H9 (cell line): ENCODE data around the gene SNX22. TPM values are rescaled to one million over a fixed set of nuclear protein-coding genes. Genes with fewer than 3 reads are reported as not detected.
A peak's percentile ranks its signal among the peaks of the same experiment; 100 is the strongest.

Source experiments
- DNase-seq: peaks from one replicate; pipeline ENCODE4 v3.0.0-alpha.2; 2017
- H2AFZ ChIP-seq: one replicate; pipeline ENCODE4 v1.6.1; 2013; ENCODE audit warnings: mild to moderate bottlenecking, low read length, control low read depth, moderate library complexity
- H2AK5ac ChIP-seq: 2 replicates; pipeline ENCODE4 v1.6.1; 2013; ENCODE audit warnings: low read length, control low read depth, mixed read lengths; ENCODE audit not compliant: insufficient read length
- H2BK120ac ChIP-seq: one replicate; pipeline ENCODE4 v1.6.1; 2013; ENCODE audit warnings: low read depth, mild to moderate bottlenecking, low read length, control low read depth, inconsistent platforms; ENCODE audit not compliant: poor library complexity, severe bottlenecking
- H2BK12ac ChIP-seq: 2 replicates; pipeline ENCODE4 v1.6.1; 2013; ENCODE audit warnings: low read length, control low read depth, mixed read lengths, low read depth; ENCODE audit not compliant: insufficient read length
- H2BK15ac ChIP-seq: 2 replicates; pipeline ENCODE4 v1.6.1; 2013; ENCODE audit warnings: low read depth, low read length, control low read depth
- H2BK20ac ChIP-seq: one replicate; pipeline ENCODE4 v1.6.1; 2013; ENCODE audit warnings: low read depth, mild to moderate bottlenecking, low read length, control low read depth, inconsistent platforms; ENCODE audit not compliant: poor library complexity, severe bottlenecking
- H2BK5ac ChIP-seq: 2 replicates; pipeline ENCODE4 v1.6.1; 2013; ENCODE audit warnings: low read length, control low read depth, mixed read lengths; ENCODE audit not compliant: insufficient read length
- H3K14ac ChIP-seq: 2 replicates; pipeline ENCODE4 v1.6.1; 2013; ENCODE audit warnings: low read length, control low read depth; ENCODE audit not compliant: insufficient read depth
- H3K18ac ChIP-seq: 2 replicates; pipeline ENCODE4 v1.6.1; 2013; ENCODE audit warnings: low read depth, mild to moderate bottlenecking, mixed read lengths, low read length, control low read depth; ENCODE audit not compliant: insufficient read length
- H3K23ac ChIP-seq: 2 replicates; pipeline ENCODE4 v1.6.1; 2013; ENCODE audit warnings: low read length, control low read depth, mixed read lengths, low read depth; ENCODE audit not compliant: insufficient read length
- H3K23me2 ChIP-seq: 2 replicates; pipeline ENCODE4 v1.6.1; 2013; ENCODE audit warnings: low read depth, mild to moderate bottlenecking, mixed read lengths, low read length, control low read depth; ENCODE audit not compliant: insufficient read length, poor library complexity, severe bottlenecking
- H3K27ac ChIP-seq: 2 replicates; pipeline ENCODE4 v1.5.1; 2013; ENCODE audit warnings: low read length, control low read depth, mixed read lengths, low read depth; ENCODE audit not compliant: insufficient read length
- H3K27me3 ChIP-seq: 2 replicates; pipeline ENCODE4 v1.6.1; 2013; ENCODE audit warnings: low read length, control low read depth, inconsistent platforms; ENCODE audit not compliant: insufficient read depth
- H3K4ac ChIP-seq: 2 replicates; pipeline ENCODE4 v1.6.1; 2013; ENCODE audit warnings: low read depth, mild to moderate bottlenecking, control low read depth, inconsistent platforms, low read length, moderate library complexity
- H3K4me1 ChIP-seq: 2 replicates; pipeline ENCODE4 v1.6.1; 2013; ENCODE audit warnings: low read length, control low read depth, inconsistent platforms; ENCODE audit not compliant: insufficient read depth
- H3K4me2 ChIP-seq: 2 replicates; pipeline ENCODE4 v1.6.1; 2013; ENCODE audit warnings: low read length, control low read depth, mixed read lengths; ENCODE audit not compliant: insufficient read length, insufficient read depth
- H3K56ac ChIP-seq: 2 replicates; pipeline ENCODE4 v1.6.1; 2013; ENCODE audit warnings: low read depth, mild to moderate bottlenecking, mixed read lengths, low read length, control low read depth; ENCODE audit not compliant: insufficient read length
- H3K79me1 ChIP-seq: 2 replicates; pipeline ENCODE4 v1.6.1; 2013; ENCODE audit warnings: low read depth, mild to moderate bottlenecking, moderate library complexity, low read length, control low read depth, inconsistent platforms; ENCODE audit not compliant: insufficient read depth, poor library complexity, severe bottlenecking
- H3K79me2 ChIP-seq: 2 replicates; pipeline ENCODE4 v1.6.1; 2013; ENCODE audit warnings: low read length, control low read depth, inconsistent platforms; ENCODE audit not compliant: insufficient read depth
- H3K9ac ChIP-seq: 2 replicates; pipeline ENCODE4 v1.6.1; 2013; ENCODE audit warnings: low read length, control low read depth, mixed read lengths; ENCODE audit not compliant: insufficient read length; ENCODE audit errors: extremely low read depth
- H3K9me3 ChIP-seq: one replicate; pipeline ENCODE4 v1.6.1; 2013; ENCODE audit warnings: low read depth, low read length, inconsistent platforms; ENCODE audit not compliant: control insufficient read depth
- H3T11ph ChIP-seq: one replicate; pipeline ENCODE4 v1.6.1; 2013; ENCODE audit warnings: mild to moderate bottlenecking, low read length, control low read depth, inconsistent platforms
- H4K20me1 ChIP-seq: one replicate; pipeline ENCODE4 v1.6.1; 2013; ENCODE audit not compliant: control insufficient read depth, insufficient read length, insufficient read depth
- H4K5ac ChIP-seq: 2 replicates; pipeline ENCODE4 v1.6.1; 2013; ENCODE audit warnings: low read depth, mild to moderate bottlenecking, mixed read lengths, low read length, control low read depth; ENCODE audit not compliant: insufficient read length
- H4K8ac ChIP-seq: replicated peaks from 2 replicates; pipeline ENCODE4 v1.6.1; 2013; ENCODE audit warnings: low read length, control low read depth, mixed read lengths, low read depth; ENCODE audit not compliant: insufficient read length
- H4K91ac ChIP-seq: 2 replicates; pipeline ENCODE4 v1.6.1; 2013; ENCODE audit warnings: low read depth, mild to moderate bottlenecking, moderate library complexity, mixed read lengths, low read length, control low read depth; ENCODE audit not compliant: insufficient read length
- H3K27ac Mint-ChIP-seq, 3 experiments: 2 replicates in 2 of 3; 3 replicates in 1 of 3; pipeline ENCODE4 v1.8.0; 2020 to 2021; ENCODE audit warnings: mixed read lengths in 3 of 3, mild to moderate bottlenecking in 1 of 3, moderate library complexity in 1 of 3
- H3K27me3 Mint-ChIP-seq: 2 replicates; pipeline ENCODE4 v1.8.0; 2021; ENCODE audit warnings: low read depth, mild to moderate bottlenecking, moderate library complexity, mixed read lengths
- H3K36me3 Mint-ChIP-seq, 3 experiments: 2 replicates in 2 of 3; 3 replicates in 1 of 3; pipeline ENCODE4 v1.8.0; 2020 to 2021; ENCODE audit warnings: low read depth in 3 of 3, mixed read lengths in 3 of 3; ENCODE audit not compliant: insufficient read depth in 1 of 3
- H3K4me1 Mint-ChIP-seq, 2 experiments: 2 replicates each; pipeline ENCODE4 v1.8.0; 2020; ENCODE audit warnings: mixed read lengths in 2 of 2
- H3K4me3 Mint-ChIP-seq, 2 experiments: 2 replicates in 1 of 2; 3 replicates in 1 of 2; pipeline ENCODE4 v1.8.0; 2020 to 2021; ENCODE audit warnings: mild to moderate bottlenecking in 2 of 2, mixed read lengths in 2 of 2, moderate library complexity in 1 of 2
- H3K9me3 Mint-ChIP-seq, 2 experiments: 2 replicates in 1 of 2; 3 replicates in 1 of 2; pipeline ENCODE4 v1.8.0; 2020; ENCODE audit warnings: mild to moderate bottlenecking in 2 of 2, mixed read lengths in 2 of 2, moderate library complexity in 1 of 2
- WGBS: extraction: QIAGEN DNeasy Blood & Tissue Kit; methylation state at CpG from one replicate; pipeline ENCODE4 v1.1.7; 2013; ENCODE audit warnings: missing lambda C conversion rate, low lambda C conversion rate, mixed read lengths; ENCODE audit not compliant: insufficient read length; ENCODE audit errors: extremely low coverage; 5-methylcytosine and 5-hydroxymethylcytosine counted together
- total RNA-seq: library from RNA; stranded (reverse); gene quantifications from 2 replicates; pipeline ENCODE4 v1.2.1, GENCODE V29; 2021
- TF ChIP-seq, protein P1 (sequence below): fragments of 200-600 bp; sonication (generic); conservative IDR thresholded peaks from 3 replicates; pipeline ENCODE4 v1.8.0; 2021; ENCODE audit warnings: antibody characterized with exemption, mild to moderate bottlenecking

SNX22 gene
- total RNA-seq, 1 experiment from 2014 or later = 4.8 TPM

DNA sequence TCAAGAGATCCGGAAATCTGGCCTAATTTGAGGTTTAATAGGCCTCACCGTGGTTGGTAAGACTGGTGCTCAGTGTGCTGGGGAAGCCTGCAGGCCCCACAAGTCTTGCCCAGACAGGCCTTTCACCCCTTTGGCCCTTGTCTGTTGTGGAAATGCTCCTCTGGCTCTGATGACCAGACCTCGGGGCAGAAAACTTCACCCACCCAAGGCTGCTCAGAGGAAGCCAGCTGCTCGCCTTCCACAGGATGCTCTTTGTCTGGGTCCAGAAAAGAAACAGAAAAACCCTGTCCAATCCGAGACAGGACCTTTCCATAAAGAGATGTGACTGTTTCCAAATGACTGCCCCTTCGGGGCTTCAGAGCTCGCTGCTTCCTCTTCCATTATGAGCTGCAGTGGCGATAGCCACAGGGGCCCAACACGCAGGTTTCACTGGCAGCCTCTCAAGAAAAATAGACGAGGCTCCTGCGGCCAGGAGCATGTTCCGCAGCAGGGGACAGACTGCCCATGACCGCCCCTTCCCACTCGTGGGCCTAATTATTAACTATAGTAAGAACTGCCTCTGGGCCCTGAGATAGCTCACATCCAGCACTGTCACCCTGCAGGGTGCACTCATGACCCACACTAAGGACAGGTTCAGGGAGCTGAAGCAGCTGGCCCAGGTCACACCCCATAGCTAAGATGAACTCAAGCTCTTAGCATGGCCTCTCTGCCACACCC is 6.8 kb upstream of the SNX22 start:
- H3K27me3 Mint-ChIP-seq = no peaks in the 10 kb centered on the region
- H2AFZ ChIP-seq = no peak overlapping the region
- no peak overlapping the region for H2BK15ac ChIP-seq
- H3K56ac ChIP-seq = no peak overlapping the region
- H4K20me1 ChIP-seq = no peaks in the 10 kb centered on the region
- H3K4me2 ChIP-seq = no peak overlapping the region
- no peak overlapping the region for H2BK120ac ChIP-seq
- no CpG with 5 or more reads among the region's 14 CpGs for WGBS
- no peak overlapping the region for H2BK12ac ChIP-seq
- H3K18ac ChIP-seq = no peak overlapping the region
- no peak overlapping the region for H3T11ph ChIP-seq
- H2BK20ac ChIP-seq = no peak overlapping the region
- no peak overlapping the region for H4K91ac ChIP-seq
- H3K4me1 Mint-ChIP-seq = peaks cover 2 to 6% of the 10 kb centered on the region in 2 experiments; a peak in 3 of 4 replicates
- no peak overlapping the region for H3K4me3 Mint-ChIP-seq
- H3K4me1 ChIP-seq = no peaks in the 10 kb centered on the region
- H3K27ac ChIP-seq = no peak overlapping the region
- no peaks in the 10 kb centered on the region for H3K23me2 ChIP-seq
- H3K9ac ChIP-seq = no peak overlapping the region
- H2BK5ac ChIP-seq = no peak overlapping the region
- TF ChIP-seq, protein P1, sequence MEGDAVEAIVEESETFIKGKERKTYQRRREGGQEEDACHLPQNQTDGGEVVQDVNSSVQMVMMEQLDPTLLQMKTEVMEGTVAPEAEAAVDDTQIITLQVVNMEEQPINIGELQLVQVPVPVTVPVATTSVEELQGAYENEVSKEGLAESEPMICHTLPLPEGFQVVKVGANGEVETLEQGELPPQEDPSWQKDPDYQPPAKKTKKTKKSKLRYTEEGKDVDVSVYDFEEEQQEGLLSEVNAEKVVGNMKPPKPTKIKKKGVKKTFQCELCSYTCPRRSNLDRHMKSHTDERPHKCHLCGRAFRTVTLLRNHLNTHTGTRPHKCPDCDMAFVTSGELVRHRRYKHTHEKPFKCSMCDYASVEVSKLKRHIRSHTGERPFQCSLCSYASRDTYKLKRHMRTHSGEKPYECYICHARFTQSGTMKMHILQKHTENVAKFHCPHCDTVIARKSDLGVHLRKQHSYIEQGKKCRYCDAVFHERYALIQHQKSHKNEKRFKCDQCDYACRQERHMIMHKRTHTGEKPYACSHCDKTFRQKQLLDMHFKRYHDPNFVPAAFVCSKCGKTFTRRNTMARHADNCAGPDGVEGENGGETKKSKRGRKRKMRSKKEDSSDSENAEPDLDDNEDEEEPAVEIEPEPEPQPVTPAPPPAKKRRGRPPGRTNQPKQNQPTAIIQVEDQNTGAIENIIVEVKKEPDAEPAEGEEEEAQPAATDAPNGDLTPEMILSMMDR = no peak
- no peaks in the 10 kb centered on the region for H3K9me3 Mint-ChIP-seq
- H3K27me3 ChIP-seq = no peaks in the 10 kb centered on the region
- H3K14ac ChIP-seq = no peak overlapping the region
- H3K9me3 ChIP-seq = no peaks in the 10 kb centered on the region
- no peak overlapping the region for H3K4ac ChIP-seq
- H2AK5ac ChIP-seq = no peak overlapping the region
- H3K36me3 Mint-ChIP-seq = peaks cover 0 to 5% (median 0%) of the 10 kb centered on the region in 3 experiments; a peak in 3 of 7 replicates
- no peaks in the 10 kb centered on the region for H3K79me1 ChIP-seq
- no peak overlapping the region for H4K5ac ChIP-seq
- DNase-seq = no peak
- no peak overlapping the region for H3K23ac ChIP-seq
- H3K27ac Mint-ChIP-seq = peak overlapping the region in 1 of 3 experiments; percentile 92; a peak in 2 of 7 replicates
- H4K8ac ChIP-seq = no peak overlapping the region
- no peaks in the 10 kb centered on the region for H3K79me2 ChIP-seq
